Measurements from ENCODE around the gene ANGPTL1. TPM values are rescaled to one million over a fixed set of nuclear protein-coding genes. Genes with fewer than 3 reads are reported as not detected.

The ANGPTL1 gene
- total and polyA plus RNA-seq, 2 of the 8 experiments (the other 6 are each of a cell fraction or from before 2014, with no cell fraction given), result not detected

DNA sequence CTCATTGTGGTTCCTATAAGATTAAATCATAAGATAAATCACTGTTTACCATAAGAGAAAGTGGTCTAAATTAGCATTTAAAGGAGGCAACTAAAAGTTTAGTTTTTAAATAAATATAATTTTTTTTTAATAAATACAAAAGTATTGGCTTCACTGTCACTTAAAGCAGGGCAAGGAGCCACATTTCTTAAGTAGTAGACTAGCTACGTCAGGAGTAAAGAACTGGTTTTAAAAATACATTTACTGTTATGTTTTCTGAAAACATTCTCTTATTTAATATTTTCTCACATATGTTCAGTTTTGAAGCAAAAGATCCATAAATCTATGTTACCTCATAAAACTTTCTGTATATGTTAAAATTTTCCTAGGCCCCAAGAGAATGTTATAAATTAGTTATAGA is 2.2 kb downstream of the ANGPTL1 start:
- Histone ChIP-seq H3K4ac (replicated peaks; ENCODE audit: insufficient read length, low read depth, low read length) (no peak overlapping the region), H4K91ac (replicated peaks; ENCODE audit: insufficient read length, low read length) (no peak overlapping the region), H3K9me3 (ENCODE audit: insufficient read depth in 2 of 2, low read depth in 1 of 2, low read length in 1 of 2) (no peaks in the 10 kb centered on the region), H2BK20ac (ENCODE audit: low read length) (no peak overlapping the region), H3K4me2 (ENCODE audit: insufficient read depth in 1 of 2, low read depth in 2 of 2, low read length in 2 of 2) (peak overlapping the region; percentile 3 to 22; a peak in 1 of 4 replicates), H3K27me3 (replicated peaks in 1 of 4; ENCODE audit: control insufficient read depth in 3 of 4, extremely low read depth in 1 of 4, insufficient read depth in 3 of 4, low read length in 3 of 4) (no peaks in the 10 kb centered on the region), H3K23ac (ENCODE audit: insufficient read length) (no peak overlapping the region), H2AFZ (ENCODE audit: low read length) (no peak overlapping the region), H3K4me3 (ENCODE audit: extremely low read depth in 1 of 4, insufficient read depth in 2 of 4, low read depth in 3 of 4, low read length in 4 of 4) (peak overlapping the region in 1 of 4 experiments; percentile 35; a peak in 2 of 8 replicates), H4K8ac (ENCODE audit: extremely low read depth, insufficient read depth, low read length) (no peak overlapping the region), H3K4me1 (replicated peaks in 1 of 4; ENCODE audit: control insufficient read depth in 3 of 4, insufficient read depth in 4 of 4, low read length in 3 of 4) (peaks cover 0 to 6% (median 2%) of the 10 kb centered on the region in 4 experiments; a peak in 2 of 7 replicates), H2BK5ac (ENCODE audit: low read depth, low read length) (no peak overlapping the region), H3K27ac (ENCODE audit: low read depth, low read length) (no peak overlapping the region), H2AK5ac (ENCODE audit: low read depth, low read length) (no peak overlapping the region), H3K36me3 (ENCODE audit: control insufficient read depth in 2 of 4, insufficient read depth in 4 of 4, low read length in 3 of 4) (no peaks in the 10 kb centered on the region), H3K79me2 (ENCODE audit: control insufficient read depth in 1 of 2, insufficient read depth in 2 of 2, low read length in 2 of 2) (no peaks in the 10 kb centered on the region), H3K79me1 (ENCODE audit: low read depth, low read length) (no peaks in the 10 kb centered on the region), H3K23me2 (ENCODE audit: low read depth, low read length) (no peaks in the 10 kb centered on the region), H4K5ac (ENCODE audit: insufficient read length, low read depth, low read length) (no peak overlapping the region), H2BK12ac (ENCODE audit: low read depth, low read length) (no peak overlapping the region), H3K14ac (ENCODE audit: insufficient read length) (no peak overlapping the region), H2BK15ac (ENCODE audit: low read length) (no peak overlapping the region), H3K9ac (replicated peaks in 1 of 4; ENCODE audit: extremely low read depth in 1 of 4, low read depth in 3 of 4, low read length in 3 of 4) (no peak overlapping the region), H3K18ac (ENCODE audit: extremely low read depth, low read length) (no peak overlapping the region), H3K56ac (replicated peaks; ENCODE audit: insufficient read length, low read depth, low read length) (no peak overlapping the region), H2BK120ac (replicated peaks; ENCODE audit: low read depth, low read length) (no peak overlapping the region), H4K20me1 (replicated peaks in 1 of 2; ENCODE audit: control insufficient read depth in 1 of 2, insufficient read depth in 2 of 2, low read length in 2 of 2) (no peaks in the 10 kb centered on the region)
- POLR2A ChIA-PET (ENCODE audit: partially characterized antibody), result interaction anchor here (0.7 kb wide), 1 partner anchor 57 kb away, joined by 3 read pairs; no protein-coding TSS in a partner anchor
- 55% methylated on average over 1 of the region's 1 CpG; no CpG with 5 or more reads in 1 of the 2 experiments for WGBS, 2 experiments (ENCODE audit: extremely low coverage in 1 of 2, insufficient coverage in 1 of 2, insufficient read length in 1 of 2, insufficient replicate concordance in 2 of 2, low coverage in 1 of 2, low lambda C conversion rate in 2 of 2, missing lambda C conversion rate in 1 of 2)
- FAIRE-seq (no peak), DNase-seq (ENCODE audit: low read depth in 1 of 2, low spot score in 2 of 2) (no peak)
- CTCF ChIA-PET (ENCODE audit: partially characterized antibody), result no interaction called here
- TF ChIP-seq CREB1 (IDR thresholded peaks at IDR 0.05) (no peak), KDM4A (IDR thresholded peaks at IDR 0.05; ENCODE audit: low read depth, low read length, severe bottlenecking) (no peak), TEAD4 (IDR thresholded peaks at IDR 0.05; ENCODE audit: low read depth, low read length) (no peak), SP4 (IDR thresholded peaks at IDR 0.05; ENCODE audit: low read length) (no peak), TAF7 (optimal IDR thresholded peaks at IDR 0.05; ENCODE audit: borderline replicate concordance, low read depth, low read length) (no peak), SIX5 (IDR thresholded peaks at IDR 0.05; ENCODE audit: low read depth, low read length) (no peak), POLR2AphosphoS5 (IDR thresholded peaks at IDR 0.05; ENCODE audit: low read depth, low read length) (no peak)
- TF ChIP-seq, protein P1, sequence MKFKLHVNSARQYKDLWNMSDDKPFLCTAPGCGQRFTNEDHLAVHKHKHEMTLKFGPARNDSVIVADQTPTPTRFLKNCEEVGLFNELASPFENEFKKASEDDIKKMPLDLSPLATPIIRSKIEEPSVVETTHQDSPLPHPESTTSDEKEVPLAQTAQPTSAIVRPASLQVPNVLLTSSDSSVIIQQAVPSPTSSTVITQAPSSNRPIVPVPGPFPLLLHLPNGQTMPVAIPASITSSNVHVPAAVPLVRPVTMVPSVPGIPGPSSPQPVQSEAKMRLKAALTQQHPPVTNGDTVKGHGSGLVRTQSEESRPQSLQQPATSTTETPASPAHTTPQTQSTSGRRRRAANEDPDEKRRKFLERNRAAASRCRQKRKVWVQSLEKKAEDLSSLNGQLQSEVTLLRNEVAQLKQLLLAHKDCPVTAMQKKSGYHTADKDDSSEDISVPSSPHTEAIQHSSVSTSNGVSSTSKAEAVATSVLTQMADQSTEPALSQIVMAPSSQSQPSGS (IDR thresholded peaks at IDR 0.05; ENCODE audit: low read length), result no peak
- TF ChIP-seq, protein P2, sequence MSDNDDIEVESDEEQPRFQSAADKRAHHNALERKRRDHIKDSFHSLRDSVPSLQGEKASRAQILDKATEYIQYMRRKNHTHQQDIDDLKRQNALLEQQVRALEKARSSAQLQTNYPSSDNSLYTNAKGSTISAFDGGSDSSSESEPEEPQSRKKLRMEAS (IDR thresholded peaks at IDR 0.05), result no peak

Data from H1 (cell line).